H1 (cell line): ENCODE measurements around the gene BSG. TPM values are rescaled to one million over a fixed set of nuclear protein-coding genes. Genes with fewer than 3 reads are reported as not detected.

Experiments
- CTCF ChIA-PET: fragments of 300-600 bp; sonication (Branson Sonifier 250); formaldehyde crosslinking; loops from one replicate; lab custom pipeline; 2021; ENCODE audit not compliant: partially characterized antibody; lab: Charles Lee
- POLR2A ChIA-PET: fragments of 300-600 bp; sonication (Branson Sonifier 250); formaldehyde crosslinking; loops from one replicate; lab custom pipeline; 2021; ENCODE audit warnings: inconsistent platforms; ENCODE audit not compliant: partially characterized antibody; lab: Charles Lee
- DNase-seq, 2 experiments: peaks; one replicate each; pipeline versions ENCODE4 v3.0.0 to v3.0.0-alpha.2; 2010 to 2022; ENCODE audit warnings: low spot score in 2 of 2, low read depth in 1 of 2, mixed read lengths in 1 of 2
- FAIRE-seq: peaks from 2 replicates; lab custom pipeline; 2011; peaks lifted over from hg19 to GRCh38; lab: Jason Lieb, UNC
- H2AFZ ChIP-seq: 2 replicates; pipeline ENCODE4 v1.8.1; 2012; ENCODE audit warnings: low read length, inconsistent platforms
- H2AK5ac ChIP-seq: 2 replicates; pipeline ENCODE4 v1.6.1; 2013; ENCODE audit warnings: low read depth, low read length
- H2BK120ac ChIP-seq: replicated peaks from 2 replicates; pipeline ENCODE3; 2013; ENCODE audit warnings: low read depth, low read length, inconsistent platforms
- H2BK12ac ChIP-seq: 2 replicates; pipeline ENCODE4 v1.6.1; 2013; ENCODE audit warnings: low read depth, low read length
- H2BK15ac ChIP-seq: 2 replicates; pipeline ENCODE4 v1.6.1; 2013; ENCODE audit warnings: low read length
- H2BK20ac ChIP-seq: 2 replicates; pipeline ENCODE4 v1.6.1; 2013; ENCODE audit warnings: low read length
- H2BK5ac ChIP-seq: 2 replicates; pipeline ENCODE4 v1.6.1; 2013; ENCODE audit warnings: low read depth, low read length
- H3K14ac ChIP-seq: 2 replicates; pipeline ENCODE4 v1.6.1; 2013; ENCODE audit warnings: inconsistent platforms; ENCODE audit not compliant: insufficient read length
- H3K18ac ChIP-seq: 2 replicates; pipeline ENCODE4 v1.6.1; 2013; ENCODE audit warnings: low read length; ENCODE audit errors: extremely low read depth
- H3K23ac ChIP-seq: 2 replicates; pipeline ENCODE4 v1.6.1; 2013; ENCODE audit warnings: inconsistent platforms; ENCODE audit not compliant: insufficient read length
- H3K23me2 ChIP-seq: 2 replicates; pipeline ENCODE4 v1.6.1; 2013; ENCODE audit warnings: low read depth, low read length
- H3K27ac ChIP-seq: 2 replicates; pipeline ENCODE4 v1.6.1; 2011; ENCODE audit warnings: low read depth, low read length, inconsistent platforms
- H3K27me3 ChIP-seq, 4 experiments: replicated peaks in 1 of 4; 1 replicate in 1 of 4; 2 replicates in 3 of 4; pipeline versions ENCODE4 v1.6.1 to v1.8.1; 2011 to 2013; ENCODE audit warnings: low read length in 3 of 4, mild to moderate bottlenecking in 3 of 4, inconsistent platforms in 2 of 4, mixed read lengths in 2 of 4, moderate library complexity in 1 of 4; ENCODE audit not compliant: control insufficient read depth in 3 of 4, insufficient read depth in 3 of 4; ENCODE audit errors: extremely low read depth in 1 of 4
- H3K36me3 ChIP-seq, 4 experiments: 2 replicates each; pipeline versions ENCODE4 v1.6.1 to v1.8.1; 2011 to 2013; ENCODE audit warnings: mild to moderate bottlenecking in 4 of 4, low read length in 3 of 4, moderate library complexity in 2 of 4, control low read depth in 1 of 4, inconsistent platforms in 1 of 4; ENCODE audit not compliant: insufficient read depth in 4 of 4, control insufficient read depth in 2 of 4
- H3K4ac ChIP-seq: replicated peaks from 2 replicates; pipeline ENCODE3; 2013; ENCODE audit warnings: low read length, low read depth, mixed read lengths, inconsistent platforms; ENCODE audit not compliant: insufficient read length
- H3K4me1 ChIP-seq, 4 experiments: replicated peaks in 1 of 4; 1 replicate in 1 of 4; 2 replicates in 3 of 4; pipeline versions ENCODE4 v1.6.1 to v1.8.1; 2011 to 2013; ENCODE audit warnings: low read length in 3 of 4, inconsistent platforms in 2 of 4, mixed read lengths in 1 of 4; ENCODE audit not compliant: insufficient read depth in 4 of 4, control insufficient read depth in 3 of 4
- H3K4me2 ChIP-seq, 2 experiments: 2 replicates each; pipeline versions ENCODE4 v1.6.1 to v1.8.1; 2011 to 2013; ENCODE audit warnings: low read depth in 2 of 2, low read length in 2 of 2, control low read depth in 1 of 2, inconsistent platforms in 1 of 2, mild to moderate bottlenecking in 1 of 2; ENCODE audit not compliant: insufficient read depth in 1 of 2
- H3K4me3 ChIP-seq, 4 experiments: fragments of 200-600, 300-600 bp in 1 of 4; sonication (generic), shearing (Covaris generic), sonication (Bioruptor Twin) in 1 of 4; 2 replicates each; pipeline versions ENCODE4 v1.5.1 to v1.8.1; 2011 to 2016; ENCODE audit warnings: low read length in 4 of 4, low read depth in 3 of 4, control low read depth in 2 of 4, inconsistent platforms in 2 of 4, mild to moderate bottlenecking in 2 of 4, mixed read lengths in 1 of 4, moderate library complexity in 1 of 4; ENCODE audit not compliant: insufficient read depth in 2 of 4; ENCODE audit errors: extremely low read depth in 1 of 4
- H3K56ac ChIP-seq: replicated peaks from 2 replicates; pipeline ENCODE3; 2013; ENCODE audit warnings: low read depth, mild to moderate bottlenecking, mixed read lengths, low read length, inconsistent platforms; ENCODE audit not compliant: insufficient read length
- H3K79me1 ChIP-seq: 2 replicates; pipeline ENCODE4 v1.6.1; 2013; ENCODE audit warnings: low read depth, low read length, control low read depth
- H3K79me2 ChIP-seq, 2 experiments: 2 replicates each; pipeline versions ENCODE4 v1.6.1 to v1.8.1; 2012 to 2013; ENCODE audit warnings: low read length in 2 of 2, mild to moderate bottlenecking in 2 of 2, inconsistent platforms in 1 of 2; ENCODE audit not compliant: insufficient read depth in 2 of 2, control insufficient read depth in 1 of 2
- H3K9ac ChIP-seq, 4 experiments: replicated peaks in 1 of 4; 1 replicate in 1 of 4; 2 replicates in 3 of 4; pipeline versions ENCODE4 v1.6.1 to v1.8.1; 2011 to 2013; ENCODE audit warnings: low read depth in 3 of 4, low read length in 3 of 4, control low read depth in 2 of 4, mild to moderate bottlenecking in 2 of 4, moderate library complexity in 2 of 4, inconsistent platforms in 1 of 4; ENCODE audit errors: extremely low read depth in 1 of 4
- H3K9me3 ChIP-seq, 2 experiments: 2 replicates each; pipeline versions ENCODE4 v1.6.1 to v1.8.1; 2012 to 2013; ENCODE audit warnings: mild to moderate bottlenecking in 2 of 2, moderate library complexity in 2 of 2, control low read depth in 1 of 2, inconsistent platforms in 1 of 2, low read depth in 1 of 2, low read length in 1 of 2, mixed read lengths in 1 of 2; ENCODE audit not compliant: insufficient read depth in 2 of 2
- H4K20me1 ChIP-seq, 2 experiments: replicated peaks in 1 of 2; 2 replicates each; pipeline versions ENCODE3 to v1.8.1; 2011 to 2013; ENCODE audit warnings: inconsistent platforms in 2 of 2, low read length in 2 of 2, mild to moderate bottlenecking in 1 of 2; ENCODE audit not compliant: insufficient read depth in 2 of 2, control insufficient read depth in 1 of 2
- H4K5ac ChIP-seq: 2 replicates; pipeline ENCODE4 v1.6.1; 2013; ENCODE audit warnings: low read length, low read depth, mixed read lengths, inconsistent platforms; ENCODE audit not compliant: insufficient read length
- H4K8ac ChIP-seq: 2 replicates; pipeline ENCODE4 v1.8.0; 2013; ENCODE audit warnings: mild to moderate bottlenecking, moderate library complexity, low read length, inconsistent platforms; ENCODE audit not compliant: insufficient read depth; ENCODE audit errors: extremely low read depth
- H4K91ac ChIP-seq: replicated peaks from 2 replicates; pipeline ENCODE3; 2013; ENCODE audit warnings: low read length, mixed read lengths, inconsistent platforms; ENCODE audit not compliant: insufficient read length
- CHD1 ChIP-seq: IDR thresholded peaks from 2 replicates; pipeline ENCODE4 v1.6.1; 2012; ENCODE audit warnings: low read depth, low read length, improper control_type of control experiment
- HDAC6 ChIP-seq: IDR thresholded peaks from one replicate; pipeline ENCODE4 v1.7.1; 2012; ENCODE audit warnings: low read depth, mild to moderate bottlenecking, inconsistent platforms, low read length, moderate library complexity
- KDM4A ChIP-seq: IDR thresholded peaks from one replicate; pipeline ENCODE4 v1.7.1; 2012; ENCODE audit warnings: low read depth, mild to moderate bottlenecking, moderate library complexity, low read length, inconsistent platforms; ENCODE audit not compliant: severe bottlenecking
- RAD21 ChIP-seq, 2 experiments: IDR thresholded peaks in 1 of 2; conservative IDR thresholded peaks in 1 of 2; 2 replicates each; pipeline ENCODE4 v1.6.1; 2011; ENCODE audit warnings: low read depth in 2 of 2, low read length in 2 of 2, improper control_type of control experiment in 1 of 2, inconsistent platforms in 1 of 2, mild to moderate bottlenecking in 1 of 2, moderate library complexity in 1 of 2
- RBBP5 ChIP-seq: IDR thresholded peaks from 2 replicates; pipeline ENCODE4 v1.7.1; 2012; ENCODE audit warnings: low read depth, mild to moderate bottlenecking, inconsistent platforms, low read length, moderate library complexity, borderline replicate concordance
- RXRA ChIP-seq: IDR thresholded peaks from 2 replicates; pipeline ENCODE4 v1.6.1; 2011; ENCODE audit warnings: low read depth, mild to moderate bottlenecking, low read length, moderate library complexity; ENCODE audit not compliant: insufficient read depth
- TCF12 ChIP-seq: IDR thresholded peaks from 2 replicates; pipeline ENCODE4 v1.6.1; 2011; ENCODE audit warnings: low read depth, mild to moderate bottlenecking, low read length
- WGBS, 2 experiments: shearing (Covaris generic) in 1 of 2; methylation state at CpG; one replicate each; pipeline versions ENCODE4 v1.1.6 to v1.1.7; 2013 to 2015; ENCODE audit warnings: low lambda C conversion rate in 2 of 2, mixed read lengths in 2 of 2, inconsistent platforms in 1 of 2, low coverage in 1 of 2, missing lambda C conversion rate in 1 of 2; ENCODE audit not compliant: insufficient replicate concordance in 2 of 2, insufficient coverage in 1 of 2, insufficient read length in 1 of 2; ENCODE audit errors: extremely low coverage in 1 of 2, missing lambda C conversion rate in 1 of 2; 5-methylcytosine and 5-hydroxymethylcytosine counted together
- polyA plus RNA-seq, 7 experiments: library from polyadenylated mRNA; depleted of rRNA in 3 of 7; stranded (reverse) in 5 of 7; unstranded in 2 of 7; fragments of >200 nt in 5 of 7; fragments of 200-250 nt in 2 of 7; gene quantifications; 1 replicate in 5 of 7; 2 replicates in 1 of 7; 4 replicates in 1 of 7; pipeline versions ENCODE4 v1.2.1 to v1.2.3, GENCODE V29; 2011 to 2013; ENCODE audit warnings: missing spikeins in 2 of 7, mixed read lengths in 2 of 7
- total RNA-seq: library from RNA; stranded (reverse); fragmentation: NEBNext Ultra II Directional; extraction: Animal tissue kit (Norgen Biotek cat#: 25700); gene quantifications from 2 replicates; pipeline ENCODE4 v1.2.1, GENCODE V29; 2021

Gene BSG
- total and polyA plus RNA-seq, 2 of the 8 experiments (the other 6 are each of a cell fraction or from before 2014, with no cell fraction given): 726 to 1,055 TPM

DNA sequence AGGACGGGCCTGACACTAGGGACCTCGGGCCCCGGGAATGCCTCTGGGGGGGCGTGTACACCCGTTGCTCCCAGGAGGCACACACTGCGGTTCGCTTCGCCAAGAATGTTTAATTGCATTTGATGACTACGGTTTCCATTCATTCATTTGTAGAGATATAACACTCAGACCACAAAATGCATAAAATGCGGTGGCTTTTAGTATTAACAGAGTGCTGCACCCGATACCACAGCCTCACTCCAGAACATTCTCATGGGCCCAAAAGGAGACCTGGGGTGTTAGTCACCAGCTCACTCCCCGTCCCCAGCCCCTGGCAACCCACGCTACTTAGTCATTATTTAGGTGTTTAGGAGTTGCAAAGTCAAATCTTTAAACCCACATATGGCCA lies 39.1 kb downstream of the BSG start:
- Histone ChIP-seq H4K20me1 (peaks cover 0 to 2% of the 10 kb centered on the region in 2 experiments), H2BK15ac (no peak overlapping the region), H3K9me3 (no peaks in the 10 kb centered on the region; a peak in 1 of 4 replicates), H3K79me1 (no peaks in the 10 kb centered on the region; the same call in 1 of the 2 replicates), H4K91ac (no peak overlapping the region), H4K5ac (no peak overlapping the region), H2AFZ (no peak overlapping the region), H2BK12ac (no peak overlapping the region), H3K4ac (no peak overlapping the region), H3K36me3 (peaks cover 0 to 7% (median 3%) of the 10 kb centered on the region in 4 experiments; a peak in 2 of 8 replicates), H3K18ac (no peak overlapping the region), H3K4me3 (no peak overlapping the region), H3K23ac (no peak overlapping the region), H3K27me3 (no peaks in the 10 kb centered on the region), H3K79me2 (no peaks in the 10 kb centered on the region), H3K23me2 (no peaks in the 10 kb centered on the region), H2BK5ac (no peak overlapping the region), H2AK5ac (no peak overlapping the region), H3K14ac (no peak overlapping the region), H3K9ac (no peak overlapping the region), H3K56ac (no peak overlapping the region), H2BK120ac (no peak overlapping the region), H4K8ac (no peak overlapping the region), H3K27ac (no peak overlapping the region), H3K4me1 (no peaks in the 10 kb centered on the region), H3K4me2 (no peak overlapping the region), H2BK20ac (no peak overlapping the region)
- FAIRE-seq: no peak
- ChIA-PET CTCF (interaction anchor here (0.8 to 1.5 kb wide), 3 partner anchors 24 to 100 kb away, joined by 3 to 5 read pairs (median 4); no protein-coding TSS in a partner anchor), POLR2A (interaction anchor here (1.1 to 1.6 kb wide), 2 partner anchors 19 to 20 kb away, joined by 3 to 4 read pairs; no protein-coding TSS in a partner anchor)
- 91% methylated on average over 13 of the region's 13 CpGs; no CpG with 5 or more reads in 1 of the 2 experiments for WGBS, 2 experiments
- DNase-seq: no peak
- TF ChIP-seq CHD1 (no peak), RAD21 (IDR thresholded peaks at IDR 0.05 in 1 of 2, conservative IDR thresholded peaks at IDR 0.05 in 1 of 2; ENCODE audit: low read depth in 2 of 2, low read length in 2 of 2) (no peak), RXRA (no peak), HDAC6 (no peak), TCF12 (no peak), RBBP5 (no peak), KDM4A (no peak)
